Liver (tissue), 3 donors: Measurements from ENCODE around the gene RAB6B.

Source experiments
- GABPA ChIP-seq, 2 donors: IDR thresholded peaks in 1 of 2; conservative IDR thresholded peaks in 1 of 2; 2 replicates each; pipeline ENCODE4 v1.6.1; 2016; ENCODE audit warnings: antibody characterized with exemption in 2 of 2, mild to moderate bottlenecking in 1 of 2, moderate library complexity in 1 of 2
- HNF4A ChIP-seq, 2 donors: conservative IDR thresholded peaks; 2 replicates each; pipeline ENCODE4 v1.6.1; 2016; ENCODE audit warnings: antibody characterized with exemption in 2 of 2, mild to moderate bottlenecking in 2 of 2
- JUND ChIP-seq, 2 donors: IDR thresholded peaks; 2 replicates each; pipeline ENCODE4 v1.6.1; 2016; ENCODE audit warnings: antibody characterized with exemption in 2 of 2
- MAX ChIP-seq: IDR thresholded peaks from 2 replicates; pipeline ENCODE4 v1.6.1; 2016; ENCODE audit warnings: antibody characterized with exemption
- RAD21 ChIP-seq, 2 donors: IDR thresholded peaks; 2 replicates each; pipeline ENCODE4 v1.6.1; 2016; ENCODE audit warnings: antibody characterized with exemption in 2 of 2, mild to moderate bottlenecking in 2 of 2
- REST ChIP-seq: IDR thresholded peaks from 2 replicates; pipeline ENCODE4 v1.6.1; 2016; ENCODE audit warnings: antibody characterized with exemption, mild to moderate bottlenecking
- RXRA ChIP-seq, 2 donors: IDR thresholded peaks; 2 replicates each; pipeline ENCODE4 v1.6.1; 2017 to 2018; ENCODE audit warnings: antibody characterized with exemption in 2 of 2, mild to moderate bottlenecking in 1 of 2
- TF ChIP-seq, protein P1 (sequence below): fragments of 150-350 bp; IDR thresholded peaks from 2 replicates; pipeline ENCODE4 v1.5.1; 2017; ENCODE audit warnings: improper control_type of control experiment, low read depth, low read length; ENCODE audit not compliant: missing input control
- TF ChIP-seq, protein P2 (sequence below): IDR thresholded peaks from 2 replicates; pipeline ENCODE4 v1.6.1; 2016; ENCODE audit warnings: antibody characterized with exemption
- donor health status: healthy.
- donor health status: healthy.

- TF ChIP-seq JUND (IDR thresholded peaks at IDR 0.05) (no peak), GABPA (IDR thresholded peaks at IDR 0.05 in 1 of 2, conservative IDR thresholded peaks at IDR 0.05 in 1 of 2) (no peak), RAD21 (IDR thresholded peaks at IDR 0.05) (no peak), REST (no peak), HNF4A (conservative IDR thresholded peaks at IDR 0.05) (no peak), MAX (no peak), RXRA (IDR thresholded peaks at IDR 0.05) (no peak)
- TF ChIP-seq, protein P1, sequence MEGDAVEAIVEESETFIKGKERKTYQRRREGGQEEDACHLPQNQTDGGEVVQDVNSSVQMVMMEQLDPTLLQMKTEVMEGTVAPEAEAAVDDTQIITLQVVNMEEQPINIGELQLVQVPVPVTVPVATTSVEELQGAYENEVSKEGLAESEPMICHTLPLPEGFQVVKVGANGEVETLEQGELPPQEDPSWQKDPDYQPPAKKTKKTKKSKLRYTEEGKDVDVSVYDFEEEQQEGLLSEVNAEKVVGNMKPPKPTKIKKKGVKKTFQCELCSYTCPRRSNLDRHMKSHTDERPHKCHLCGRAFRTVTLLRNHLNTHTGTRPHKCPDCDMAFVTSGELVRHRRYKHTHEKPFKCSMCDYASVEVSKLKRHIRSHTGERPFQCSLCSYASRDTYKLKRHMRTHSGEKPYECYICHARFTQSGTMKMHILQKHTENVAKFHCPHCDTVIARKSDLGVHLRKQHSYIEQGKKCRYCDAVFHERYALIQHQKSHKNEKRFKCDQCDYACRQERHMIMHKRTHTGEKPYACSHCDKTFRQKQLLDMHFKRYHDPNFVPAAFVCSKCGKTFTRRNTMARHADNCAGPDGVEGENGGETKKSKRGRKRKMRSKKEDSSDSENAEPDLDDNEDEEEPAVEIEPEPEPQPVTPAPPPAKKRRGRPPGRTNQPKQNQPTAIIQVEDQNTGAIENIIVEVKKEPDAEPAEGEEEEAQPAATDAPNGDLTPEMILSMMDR, result no peak
- TF ChIP-seq, protein P2, sequence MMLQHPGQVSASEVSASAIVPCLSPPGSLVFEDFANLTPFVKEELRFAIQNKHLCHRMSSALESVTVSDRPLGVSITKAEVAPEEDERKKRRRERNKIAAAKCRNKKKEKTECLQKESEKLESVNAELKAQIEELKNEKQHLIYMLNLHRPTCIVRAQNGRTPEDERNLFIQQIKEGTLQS, result no peak
Measured at GRCh38 chr3:133890972-133891644, 4.6 kb downstream of the RAB6B start.
